Neural cell (in vitro differentiated cells): Measurements from ENCODE around the gene DHTKD1. TPM values are rescaled to one million over a fixed set of nuclear protein-coding genes. Genes with fewer than 3 reads are reported as not detected.

Experiments
- H2AFZ ChIP-seq: fragments of 200-600, 300-800 bp; sonication (generic), shearing (Covaris generic); 2 replicates; pipeline ENCODE4 v1.6.0; 2014; ENCODE audit warnings: low read depth, mild to moderate bottlenecking, antibody characterized with exemption, low read length, moderate library complexity
- H3F3A ChIP-seq: fragments of 200-600 bp; shearing (Covaris generic); 2 replicates; pipeline ENCODE4 v1.6.1; 2016; ENCODE audit warnings: mild to moderate bottlenecking, moderate library complexity, mixed read lengths, antibody characterized with exemption, low read length; ENCODE audit not compliant: insufficient read depth, poor library complexity, severe bottlenecking
- H3K27ac ChIP-seq: fragments of 200-600, 300-800 bp; sonication (generic), shearing (Covaris generic); 2 replicates; pipeline ENCODE4 v1.5.1; 2014; ENCODE audit warnings: mild to moderate bottlenecking, low read length, moderate library complexity
- H3K27me3 ChIP-seq: fragments of 300-800, 200-600 bp; sonication (generic), shearing (Covaris generic); 2 replicates; pipeline ENCODE4 v1.6.0; 2014; ENCODE audit warnings: mild to moderate bottlenecking, low read depth, low read length, moderate library complexity; ENCODE audit not compliant: insufficient read depth
- H3K36me3 ChIP-seq: fragments of 300-800, 200-600 bp; sonication (generic), shearing (Covaris generic); 2 replicates; pipeline ENCODE4 v1.5.1; 2014; ENCODE audit warnings: mild to moderate bottlenecking, antibody characterized with exemption, low read length, moderate library complexity; ENCODE audit not compliant: insufficient read depth
- H3K4me2 ChIP-seq: fragments of 300-800, 200-600 bp; sonication (generic), shearing (Covaris generic); 2 replicates; pipeline ENCODE4 v1.6.0; 2014; ENCODE audit warnings: mild to moderate bottlenecking, low read length
- H3K4me3 ChIP-seq: fragments of 300-800, 200-600 bp; sonication (generic), shearing (Covaris generic); 2 replicates; pipeline ENCODE4 v1.5.1; 2014; ENCODE audit warnings: mild to moderate bottlenecking, low read length, moderate library complexity
- H3K79me2 ChIP-seq: fragments of 200-600 bp; shearing (Covaris generic); replicated peaks from 2 replicates; pipeline ENCODE4 v1.6.0; 2014; ENCODE audit warnings: mild to moderate bottlenecking, low read length, moderate library complexity; ENCODE audit not compliant: insufficient read depth
- H3K9ac ChIP-seq: fragments of 300-800, 200-600 bp; sonication (generic), shearing (Covaris generic); 2 replicates; pipeline ENCODE4 v1.6.1; 2016; ENCODE audit warnings: mild to moderate bottlenecking, low read length, mixed read lengths
- H3K9me2 ChIP-seq: fragments of 200-600 bp; shearing (Covaris generic); 2 replicates; pipeline ENCODE4 v1.6.1; 2016; ENCODE audit warnings: mild to moderate bottlenecking, low read length, mixed read lengths; ENCODE audit not compliant: insufficient read depth
- H3K9me3 ChIP-seq: fragments of 200-600, 300-800 bp; sonication (generic), shearing (Covaris generic); 2 replicates; pipeline ENCODE4 v1.6.1; 2016; ENCODE audit warnings: mild to moderate bottlenecking, mixed run types, low read length, moderate library complexity, mixed read lengths
- H4K20me1 ChIP-seq: fragments of 200-600 bp; shearing (Covaris generic); 2 replicates; pipeline ENCODE4 v1.6.1; 2016; ENCODE audit warnings: mild to moderate bottlenecking, mixed run types; ENCODE audit not compliant: insufficient read depth
- EP300 ChIP-seq: fragments of 450-650 bp; conservative IDR thresholded peaks from 2 replicates; pipeline ENCODE4 v1.6.1; 2014; ENCODE audit warnings: antibody characterized with exemption, mild to moderate bottlenecking, moderate library complexity; ENCODE audit not compliant: poor library complexity, severe bottlenecking
- MXI1 ChIP-seq: fragments of 450-650 bp; conservative IDR thresholded peaks from 2 replicates; pipeline ENCODE4 v1.6.1; 2014; ENCODE audit warnings: antibody characterized with exemption, mild to moderate bottlenecking; ENCODE audit not compliant: poor library complexity, severe bottlenecking
- POLR2AphosphoS5 ChIP-seq: IDR thresholded peaks from 2 replicates; pipeline ENCODE4 v1.6.1; 2012
- RAD21 ChIP-seq: fragments of 450-650 bp; conservative IDR thresholded peaks from 2 replicates; pipeline ENCODE4 v1.6.1; 2014; ENCODE audit warnings: antibody characterized with exemption, mild to moderate bottlenecking, moderate library complexity
- SMC3 ChIP-seq: fragments of 450-650 bp; conservative IDR thresholded peaks from 2 replicates; pipeline ENCODE4 v1.6.1; 2014; ENCODE audit warnings: antibody characterized with exemption, mild to moderate bottlenecking, moderate library complexity; ENCODE audit not compliant: poor library complexity
- TAF1 ChIP-seq: IDR thresholded peaks from 2 replicates; pipeline ENCODE4 v1.6.1; 2012; ENCODE audit warnings: low read depth
- polyA minus RNA-seq: library from RNA; depleted of rRNA, polyadenylated mRNA; stranded (reverse); fragments of >200 nt; gene quantifications from 2 replicates; pipeline ENCODE4 v1.2.3, GENCODE V29; 2014
- polyA plus RNA-seq: library from polyadenylated mRNA; depleted of rRNA; stranded (reverse); fragments of >200 nt; gene quantifications from 2 replicates; pipeline ENCODE4 v1.2.3, GENCODE V29; 2014
- TF ChIP-seq, protein P1 (sequence below): fragments of 450-650 bp; IDR thresholded peaks from 2 replicates; pipeline ENCODE4 v1.5.1; 2014; ENCODE audit warnings: antibody characterized with exemption, mild to moderate bottlenecking, moderate library complexity; ENCODE audit not compliant: poor library complexity, severe bottlenecking
- TF ChIP-seq, protein P2 (sequence below): IDR thresholded peaks from 2 replicates; pipeline ENCODE4 v1.6.1; 2012; ENCODE audit warnings: borderline replicate concordance

Gene DHTKD1, protein sequence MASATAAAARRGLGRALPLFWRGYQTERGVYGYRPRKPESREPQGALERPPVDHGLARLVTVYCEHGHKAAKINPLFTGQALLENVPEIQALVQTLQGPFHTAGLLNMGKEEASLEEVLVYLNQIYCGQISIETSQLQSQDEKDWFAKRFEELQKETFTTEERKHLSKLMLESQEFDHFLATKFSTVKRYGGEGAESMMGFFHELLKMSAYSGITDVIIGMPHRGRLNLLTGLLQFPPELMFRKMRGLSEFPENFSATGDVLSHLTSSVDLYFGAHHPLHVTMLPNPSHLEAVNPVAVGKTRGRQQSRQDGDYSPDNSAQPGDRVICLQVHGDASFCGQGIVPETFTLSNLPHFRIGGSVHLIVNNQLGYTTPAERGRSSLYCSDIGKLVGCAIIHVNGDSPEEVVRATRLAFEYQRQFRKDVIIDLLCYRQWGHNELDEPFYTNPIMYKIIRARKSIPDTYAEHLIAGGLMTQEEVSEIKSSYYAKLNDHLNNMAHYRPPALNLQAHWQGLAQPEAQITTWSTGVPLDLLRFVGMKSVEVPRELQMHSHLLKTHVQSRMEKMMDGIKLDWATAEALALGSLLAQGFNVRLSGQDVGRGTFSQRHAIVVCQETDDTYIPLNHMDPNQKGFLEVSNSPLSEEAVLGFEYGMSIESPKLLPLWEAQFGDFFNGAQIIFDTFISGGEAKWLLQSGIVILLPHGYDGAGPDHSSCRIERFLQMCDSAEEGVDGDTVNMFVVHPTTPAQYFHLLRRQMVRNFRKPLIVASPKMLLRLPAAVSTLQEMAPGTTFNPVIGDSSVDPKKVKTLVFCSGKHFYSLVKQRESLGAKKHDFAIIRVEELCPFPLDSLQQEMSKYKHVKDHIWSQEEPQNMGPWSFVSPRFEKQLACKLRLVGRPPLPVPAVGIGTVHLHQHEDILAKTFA
- polyA plus RNA-seq: 24.0 and 24.9 TPM in 2 replicates
- 84.6 and 93.7 TPM in 2 replicates for polyA minus RNA-seq

DNA sequence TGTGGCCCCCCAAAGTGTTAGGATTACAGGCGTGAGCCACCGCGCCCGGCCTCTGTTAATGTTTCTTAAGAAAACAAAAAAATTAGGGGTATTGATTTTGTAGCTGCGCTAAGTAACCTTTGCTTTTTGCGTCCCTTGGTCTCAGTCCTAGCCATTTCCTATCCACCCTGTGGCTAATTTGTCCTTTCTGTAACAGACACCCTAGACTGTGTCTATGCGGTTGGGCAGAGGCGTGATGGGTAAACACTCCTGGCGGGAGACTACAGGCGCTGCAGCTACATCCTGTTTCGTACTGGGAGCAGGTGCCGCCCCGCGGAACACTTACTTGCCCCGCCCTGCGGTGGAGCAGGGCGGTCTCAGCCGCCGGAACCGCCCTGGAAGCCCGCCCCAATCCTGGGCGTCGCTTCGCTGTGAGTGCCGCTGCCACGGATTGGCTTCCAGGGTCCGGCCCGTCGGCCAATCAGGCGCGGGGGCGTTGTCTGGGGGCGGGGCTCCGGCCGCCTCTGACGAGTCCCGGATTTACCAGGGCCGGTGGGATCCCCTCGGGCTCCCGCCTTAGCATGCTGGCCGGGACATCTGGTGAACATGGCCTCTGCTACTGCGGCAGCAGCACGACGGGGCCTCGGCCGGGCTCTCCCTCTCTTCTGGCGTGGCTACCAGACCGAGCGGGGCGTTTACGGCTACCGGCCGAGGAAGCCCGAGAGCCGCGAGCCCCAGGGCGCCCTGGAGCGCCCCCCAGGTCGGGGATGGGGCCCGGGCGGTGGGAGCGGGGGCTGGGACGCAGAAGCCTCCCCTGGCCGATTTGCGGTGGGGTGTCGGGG, at the start of gene DHTKD1:
Gene DHTKD1, plus strand, starts transcription at position 506 of the 821 bp plus-strand sequence. Its CDS starts 80 bp downstream, at position 586.
- peak within 1 kb of the TSS; percentile 74 for H3K27ac ChIP-seq
- H3F3A ChIP-seq: no peaks in the 10 kb centered on the region
- peak within 1 kb of the TSS; percentile 60 for H3K4me2 ChIP-seq
- peak within 1 kb of the TSS; percentile 99 for H3K4me3 ChIP-seq
- H3K79me2 ChIP-seq: peaks cover 17% of the 10 kb centered on the region
- peak within 1 kb of the TSS; percentile 94 for H2AFZ ChIP-seq
- no peaks in the 10 kb centered on the region for H3K27me3 ChIP-seq
- H4K20me1 ChIP-seq: no peaks in the 10 kb centered on the region
- no peaks in the 10 kb centered on the region for H3K9me3 ChIP-seq
- no peak for TF ChIP-seq EP300
- peak; percentile 86 for TF ChIP-seq TAF1
- peak; percentile 88 for TF ChIP-seq POLR2AphosphoS5
- TF ChIP-seq RAD21: no peak
- TF ChIP-seq SMC3: no peak
- TF ChIP-seq, protein P1, sequence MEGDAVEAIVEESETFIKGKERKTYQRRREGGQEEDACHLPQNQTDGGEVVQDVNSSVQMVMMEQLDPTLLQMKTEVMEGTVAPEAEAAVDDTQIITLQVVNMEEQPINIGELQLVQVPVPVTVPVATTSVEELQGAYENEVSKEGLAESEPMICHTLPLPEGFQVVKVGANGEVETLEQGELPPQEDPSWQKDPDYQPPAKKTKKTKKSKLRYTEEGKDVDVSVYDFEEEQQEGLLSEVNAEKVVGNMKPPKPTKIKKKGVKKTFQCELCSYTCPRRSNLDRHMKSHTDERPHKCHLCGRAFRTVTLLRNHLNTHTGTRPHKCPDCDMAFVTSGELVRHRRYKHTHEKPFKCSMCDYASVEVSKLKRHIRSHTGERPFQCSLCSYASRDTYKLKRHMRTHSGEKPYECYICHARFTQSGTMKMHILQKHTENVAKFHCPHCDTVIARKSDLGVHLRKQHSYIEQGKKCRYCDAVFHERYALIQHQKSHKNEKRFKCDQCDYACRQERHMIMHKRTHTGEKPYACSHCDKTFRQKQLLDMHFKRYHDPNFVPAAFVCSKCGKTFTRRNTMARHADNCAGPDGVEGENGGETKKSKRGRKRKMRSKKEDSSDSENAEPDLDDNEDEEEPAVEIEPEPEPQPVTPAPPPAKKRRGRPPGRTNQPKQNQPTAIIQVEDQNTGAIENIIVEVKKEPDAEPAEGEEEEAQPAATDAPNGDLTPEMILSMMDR: peak; percentile 58
- peak; percentile 90 for TF ChIP-seq MXI1
- TF ChIP-seq, protein P2, sequence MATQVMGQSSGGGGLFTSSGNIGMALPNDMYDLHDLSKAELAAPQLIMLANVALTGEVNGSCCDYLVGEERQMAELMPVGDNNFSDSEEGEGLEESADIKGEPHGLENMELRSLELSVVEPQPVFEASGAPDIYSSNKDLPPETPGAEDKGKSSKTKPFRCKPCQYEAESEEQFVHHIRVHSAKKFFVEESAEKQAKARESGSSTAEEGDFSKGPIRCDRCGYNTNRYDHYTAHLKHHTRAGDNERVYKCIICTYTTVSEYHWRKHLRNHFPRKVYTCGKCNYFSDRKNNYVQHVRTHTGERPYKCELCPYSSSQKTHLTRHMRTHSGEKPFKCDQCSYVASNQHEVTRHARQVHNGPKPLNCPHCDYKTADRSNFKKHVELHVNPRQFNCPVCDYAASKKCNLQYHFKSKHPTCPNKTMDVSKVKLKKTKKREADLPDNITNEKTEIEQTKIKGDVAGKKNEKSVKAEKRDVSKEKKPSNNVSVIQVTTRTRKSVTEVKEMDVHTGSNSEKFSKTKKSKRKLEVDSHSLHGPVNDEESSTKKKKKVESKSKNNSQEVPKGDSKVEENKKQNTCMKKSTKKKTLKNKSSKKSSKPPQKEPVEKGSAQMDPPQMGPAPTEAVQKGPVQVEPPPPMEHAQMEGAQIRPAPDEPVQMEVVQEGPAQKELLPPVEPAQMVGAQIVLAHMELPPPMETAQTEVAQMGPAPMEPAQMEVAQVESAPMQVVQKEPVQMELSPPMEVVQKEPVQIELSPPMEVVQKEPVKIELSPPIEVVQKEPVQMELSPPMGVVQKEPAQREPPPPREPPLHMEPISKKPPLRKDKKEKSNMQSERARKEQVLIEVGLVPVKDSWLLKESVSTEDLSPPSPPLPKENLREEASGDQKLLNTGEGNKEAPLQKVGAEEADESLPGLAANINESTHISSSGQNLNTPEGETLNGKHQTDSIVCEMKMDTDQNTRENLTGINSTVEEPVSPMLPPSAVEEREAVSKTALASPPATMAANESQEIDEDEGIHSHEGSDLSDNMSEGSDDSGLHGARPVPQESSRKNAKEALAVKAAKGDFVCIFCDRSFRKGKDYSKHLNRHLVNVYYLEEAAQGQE: peak; percentile 64
- no peaks in the 10 kb centered on the region for H3K36me3 ChIP-seq
- no peaks in the 10 kb centered on the region for H3K9me2 ChIP-seq
- H3K9ac ChIP-seq: peak within 1 kb of the TSS; percentile 93
